Renal cortical epithelial cell (primary cell): ENCODE data around the gene ZSCAN18. TPM values are rescaled to one million over a fixed set of nuclear protein-coding genes. Genes with fewer than 3 reads are reported as not detected.

ENCODE experiments used
- DNase-seq: peaks from one replicate; pipeline ENCODE4 v3.0.0-alpha.2; 2011; ENCODE audit warnings: low read depth
- total RNA-seq: library from RNA; depleted of rRNA; stranded (reverse); fragments of >200 nt; gene quantifications from 2 replicates; pipeline ENCODE4 v1.2.3, GENCODE V29; 2014

The ZSCAN18 gene
- total RNA-seq, 1 donor from 2014 or later: 52.4 TPM

DNA sequence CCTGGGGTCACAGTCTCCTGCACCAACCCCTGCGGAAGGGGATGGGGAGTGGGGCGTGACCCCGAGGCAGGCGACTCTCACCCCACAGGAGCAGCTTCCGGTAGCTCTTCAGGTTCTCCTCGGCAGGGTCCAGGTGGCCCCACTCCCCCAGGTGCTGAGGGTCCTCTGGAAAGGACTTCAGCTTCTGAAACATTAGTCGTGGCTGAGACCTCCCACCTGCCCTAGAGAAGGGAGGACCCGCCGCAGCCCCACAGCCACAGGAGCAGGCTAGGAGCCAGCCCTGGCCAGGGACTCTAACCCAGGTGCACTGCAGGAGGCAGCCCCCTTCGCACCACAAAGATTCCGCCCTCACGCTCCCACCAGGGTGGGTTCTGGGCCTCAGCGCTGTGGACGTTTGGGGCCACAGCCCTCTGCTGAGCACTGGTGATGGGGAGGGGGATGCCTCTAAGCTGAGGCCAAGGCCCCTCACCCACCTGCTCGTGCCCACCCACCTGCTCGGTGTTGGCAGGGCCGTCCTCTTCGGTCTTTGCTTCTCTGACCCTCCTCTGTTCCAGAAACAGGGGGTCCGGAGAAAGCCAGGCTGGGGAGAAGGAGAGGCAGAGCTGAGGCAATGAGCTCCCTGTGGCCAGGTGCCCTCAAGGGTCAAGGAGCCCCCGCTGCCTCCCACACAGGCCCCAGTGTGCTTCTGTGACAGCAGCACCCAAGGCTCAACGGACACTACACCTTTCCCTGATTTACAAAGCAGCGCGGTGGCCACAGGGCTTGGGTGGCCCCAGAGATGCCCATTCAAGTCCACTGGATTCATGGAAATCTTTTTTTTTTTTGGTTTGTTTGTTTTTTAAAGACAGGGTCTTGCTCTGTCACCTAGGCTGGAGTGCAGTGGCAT lies 11.0 kb downstream of the ZSCAN18 start:
- DNase-seq: no peak

DNA sequence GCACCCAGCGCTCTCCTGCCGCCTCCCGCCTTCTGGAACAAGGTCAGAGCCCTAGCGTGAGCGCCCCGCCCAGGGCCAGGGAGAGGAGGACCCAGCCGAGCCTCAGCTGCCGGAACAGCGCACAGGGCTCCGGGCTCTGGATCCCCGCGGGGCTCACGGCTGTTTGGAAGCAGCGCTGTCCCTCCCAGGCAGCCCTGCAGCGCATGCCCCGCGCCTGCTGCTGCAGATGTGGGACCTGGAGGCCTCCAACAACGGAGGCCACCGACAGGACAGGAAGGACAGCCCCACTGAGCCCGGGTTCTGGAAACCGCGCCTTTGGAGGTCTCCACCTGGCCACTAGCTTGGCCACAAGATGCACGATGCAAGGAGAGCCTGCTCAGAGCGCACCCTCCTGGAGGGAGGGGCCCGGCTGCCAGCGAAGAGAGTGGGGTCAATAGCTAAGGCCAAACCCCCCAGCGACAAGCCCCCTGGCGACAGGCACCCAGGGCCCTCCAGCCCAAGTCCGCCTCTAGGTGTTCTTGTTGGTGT lies 12.6 kb downstream of the ZSCAN18 start:
- no peak for DNase-seq

- no peak for DNase-seq
These were observed 13.3 kb downstream of the ZSCAN18 start for GRCh38 chr19:58084596-58085347.

DNA sequence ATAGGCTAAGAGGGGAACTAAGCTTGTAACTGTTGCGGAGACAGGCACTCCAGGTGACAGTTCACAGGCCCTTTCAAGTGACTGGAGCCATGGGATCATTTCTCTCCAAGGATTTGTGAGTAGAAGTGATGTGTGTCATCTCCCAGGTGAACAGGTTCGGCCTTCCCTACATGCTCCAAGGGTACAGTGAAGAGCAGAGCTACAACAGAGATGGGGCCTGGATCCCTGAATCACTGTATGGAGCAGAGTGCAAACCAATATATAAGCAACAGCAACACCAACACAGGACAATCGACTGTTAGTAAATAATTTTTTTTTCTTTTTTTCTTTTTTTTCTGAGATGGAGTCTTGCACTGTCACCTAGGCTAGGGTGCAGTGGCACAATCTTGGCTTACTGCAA lies 15.0 kb downstream of the ZSCAN18 start:
- no peak for DNase-seq

DNA sequence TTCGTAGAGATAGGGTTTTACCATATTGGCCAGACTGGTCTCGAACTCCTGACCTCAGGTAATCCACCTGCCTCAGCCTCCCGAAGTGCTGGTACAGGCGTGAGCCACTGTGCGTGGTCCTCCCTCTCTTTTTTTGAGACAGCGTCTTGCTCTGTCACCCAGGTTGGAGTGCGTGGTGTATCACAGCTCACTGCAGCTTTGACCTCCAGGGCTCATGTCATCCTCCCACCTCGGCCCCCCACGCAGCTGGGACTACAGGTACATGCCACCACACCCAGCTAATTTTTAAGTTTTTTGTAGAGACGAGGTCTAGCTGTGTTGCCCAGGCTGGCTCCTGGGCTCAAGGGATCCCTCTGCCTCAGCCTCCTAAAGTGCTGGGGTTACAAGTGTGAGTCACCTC lies 18.2 kb downstream of the ZSCAN18 start:
- DNase-seq: no peak

DNA sequence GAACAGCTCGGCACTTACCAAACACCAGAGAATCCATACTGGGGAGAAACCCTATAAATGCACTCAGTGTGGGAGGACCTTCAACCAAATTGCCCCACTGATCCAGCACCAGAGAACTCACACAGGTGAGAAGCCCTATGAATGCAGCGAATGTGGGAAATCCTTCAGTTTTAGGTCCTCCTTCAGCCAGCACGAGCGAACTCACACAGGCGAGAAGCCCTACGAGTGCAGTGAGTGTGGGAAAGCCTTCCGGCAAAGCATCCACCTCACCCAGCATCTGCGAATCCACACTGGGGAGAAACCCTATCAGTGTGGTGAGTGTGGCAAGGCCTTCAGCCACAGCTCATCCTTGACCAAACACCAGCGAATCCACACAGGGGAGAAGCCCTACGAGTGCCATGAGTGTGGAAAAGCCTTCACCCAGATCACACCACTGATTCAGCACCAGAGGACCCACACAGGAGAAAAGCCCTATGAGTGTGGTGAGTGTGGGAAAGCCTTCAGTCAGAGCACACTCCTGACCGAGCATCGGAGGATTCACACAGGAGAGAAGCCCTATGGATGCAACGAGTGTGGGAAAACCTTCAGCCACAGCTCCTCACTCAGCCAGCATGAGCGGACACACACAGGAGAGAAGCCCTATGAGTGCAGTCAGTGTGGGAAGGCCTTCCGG lies 30.7 kb downstream of the ZSCAN18 start:
- no peak for DNase-seq

DNA sequence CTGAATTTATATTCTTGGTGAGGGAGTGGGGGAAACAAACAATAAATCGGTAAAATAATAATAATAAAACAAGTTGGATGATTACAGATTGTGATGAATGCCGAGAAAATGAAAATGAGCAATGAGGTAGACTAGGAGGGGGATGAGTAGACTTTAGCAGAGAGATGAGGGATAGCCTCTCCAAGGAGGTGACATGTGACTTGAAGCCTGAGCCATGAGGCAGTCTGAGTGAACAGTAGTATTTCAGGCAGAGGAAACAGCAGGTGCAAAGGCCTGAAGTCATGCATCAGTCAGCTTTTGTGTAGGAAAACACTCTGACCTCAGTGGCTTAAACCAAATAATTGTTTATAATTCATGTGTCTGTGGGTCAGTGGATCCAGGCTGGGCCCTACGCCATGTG lies 34.3 kb downstream of the ZSCAN18 start:
- DNase-seq: no peak

DNA sequence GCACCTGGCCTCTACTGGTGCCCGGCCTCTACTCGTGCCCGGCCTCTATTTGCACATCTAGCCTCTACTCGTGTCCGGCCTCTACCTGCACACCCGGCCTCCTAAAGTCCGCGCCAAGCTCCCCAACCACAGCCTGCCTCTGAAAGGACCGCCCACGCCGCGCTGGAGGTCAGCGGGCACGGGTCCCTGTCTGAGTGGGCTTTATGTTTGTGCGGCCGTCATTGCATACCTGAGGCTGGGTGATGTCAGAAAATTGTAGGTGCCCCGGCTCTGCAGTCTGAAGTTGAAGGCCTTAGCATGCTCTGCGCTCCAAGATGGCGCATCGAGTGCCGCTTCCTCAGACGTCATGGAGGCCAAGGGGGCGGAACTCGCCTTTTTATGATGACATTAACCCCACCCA lies 37.8 kb downstream of the ZSCAN18 start:
- no peak for DNase-seq

GRCh38 chr19:58059671-58060078 lies 38.4 kb downstream of the ZSCAN18 start:
- DNase-seq: no peak

DNA sequence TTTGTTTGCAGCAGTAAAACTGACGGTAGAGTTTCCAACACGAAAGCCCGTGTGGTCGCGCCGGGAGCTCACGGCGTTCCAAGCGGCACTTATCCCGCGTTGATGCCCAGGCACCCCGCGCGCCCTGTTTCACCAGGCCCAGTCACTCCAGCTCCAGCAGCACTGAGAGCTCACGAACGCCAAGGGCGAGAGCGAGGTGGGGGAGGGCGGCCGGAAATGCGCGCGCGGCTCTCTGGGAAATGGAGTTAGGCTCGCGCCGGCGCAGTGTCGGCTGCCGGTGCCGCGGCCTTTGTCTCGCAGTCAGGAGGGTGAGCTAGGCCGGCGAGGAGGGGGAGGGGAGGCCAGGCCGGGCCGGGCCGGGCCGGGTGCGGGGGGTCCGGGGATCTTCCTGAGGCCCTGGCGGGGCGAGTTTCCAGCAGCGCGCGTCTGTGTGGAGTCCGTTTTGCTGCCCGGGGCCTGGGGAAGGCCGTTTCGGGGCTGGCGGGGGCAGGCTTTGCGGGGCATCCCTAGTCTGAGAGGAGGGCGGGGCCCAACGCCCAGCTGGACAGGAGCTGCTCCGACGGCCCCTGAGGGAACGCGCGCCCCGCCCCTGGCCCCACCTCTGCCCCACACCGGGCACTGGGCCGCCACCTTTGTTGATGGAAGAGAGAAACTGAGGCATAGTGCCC lies 38.9 kb downstream of the ZSCAN18 start, which contains the start of gene ZNF135:
TSS of gene ZNF135 (plus strand) at position 280 of the 668 bp plus-strand sequence. CDS start 721 bp downstream, outside the sequence.
- peak; percentile 36 for DNase-seq

GRCh38 chr19:58058467-58058866 lies 39.6 kb downstream of the ZSCAN18 start:
- DNase-seq: no peak

GRCh38 chr19:58056861-58057260 lies 41.2 kb downstream of the ZSCAN18 start:
- DNase-seq: no peak

DNA sequence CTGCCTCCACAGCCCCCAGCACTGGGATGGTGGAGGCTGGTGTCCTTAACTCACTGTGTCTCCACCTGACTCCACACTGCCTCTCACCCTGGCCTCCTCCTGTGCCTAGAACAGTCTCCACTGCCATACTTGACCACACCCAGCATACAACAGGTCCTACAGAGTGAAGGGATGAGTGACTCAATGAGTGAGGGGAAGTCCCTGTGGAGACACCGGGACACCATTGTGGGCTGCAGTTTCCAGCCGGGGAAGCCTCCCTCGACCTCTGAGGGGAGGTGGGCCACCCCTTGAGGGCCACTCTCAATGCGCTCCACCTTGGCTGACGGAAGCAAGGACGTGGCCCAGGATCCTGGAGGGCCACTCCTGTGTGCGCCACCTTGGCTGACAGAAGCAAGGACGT lies 41.8 kb downstream of the ZSCAN18 start:
- DNase-seq: no peak

GRCh38 chr19:58054901-58055874 lies 42.8 kb downstream of the ZSCAN18 start:
- DNase-seq: no peak

GRCh38 chr19:58053480-58054156 lies 44.4 kb downstream of the ZSCAN18 start:
- DNase-seq: no peak

- DNase-seq: no peak
These were observed 45.8 kb downstream of the ZSCAN18 start for GRCh38 chr19:58052256-58052655.

DNA sequence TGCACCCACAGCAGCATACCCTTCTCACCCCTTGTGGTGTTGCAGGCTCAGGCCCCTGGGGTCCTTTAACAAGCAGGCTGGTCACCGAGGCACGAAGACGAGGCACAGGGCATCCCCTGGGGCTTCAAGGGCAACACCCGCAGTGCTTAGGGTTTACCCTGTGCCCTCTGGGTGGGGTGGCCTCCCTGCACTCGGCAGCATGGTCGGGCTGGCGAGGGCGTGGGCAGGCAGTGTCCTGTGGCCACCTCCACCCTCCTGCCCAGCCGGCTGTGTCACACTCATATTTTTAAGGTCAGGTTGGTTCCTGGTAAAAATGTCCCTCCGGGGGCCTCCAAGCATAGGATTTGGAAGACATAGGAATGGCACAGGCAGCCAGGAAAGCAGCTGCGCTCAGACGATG lies 50.4 kb downstream of the ZSCAN18 start:
- DNase-seq: no peak

- DNase-seq: no peak
These were observed 51.2 kb downstream of the ZSCAN18 start for GRCh38 chr19:58046856-58047255.

DNA sequence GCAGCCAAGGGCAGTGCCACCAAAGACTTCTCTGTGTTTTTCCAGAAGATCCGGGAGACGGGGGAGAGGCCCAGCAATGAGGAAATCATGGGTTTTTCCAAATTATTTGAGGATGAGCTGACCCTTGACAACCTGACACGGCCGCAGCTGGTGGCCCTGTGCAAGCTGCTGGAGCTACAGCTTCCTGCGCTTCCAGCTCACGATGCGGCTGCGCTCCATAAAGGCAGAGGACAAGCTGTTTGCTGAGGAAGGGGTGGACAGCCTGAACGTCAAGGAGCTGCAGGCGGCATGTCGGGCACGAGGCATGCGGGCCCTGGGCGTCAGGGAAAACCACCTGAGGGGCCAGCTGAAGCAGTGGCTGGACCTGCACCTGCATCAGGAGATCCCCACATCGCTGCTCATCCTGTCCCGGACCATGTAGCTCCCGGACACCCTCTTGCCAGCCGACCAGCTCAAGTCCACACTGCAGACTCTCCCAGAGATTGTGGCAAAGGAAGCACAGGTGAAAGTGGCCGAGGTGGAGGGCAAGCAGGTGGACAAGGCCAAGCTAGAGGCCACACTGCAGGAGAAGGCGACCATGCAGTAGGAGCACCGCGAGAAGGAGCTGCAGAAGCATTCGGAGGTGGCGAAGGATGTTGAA lies 52.5 kb downstream of the ZSCAN18 start:
- no peak for DNase-seq
